DMS153 treated with DMSO at 0.1 percent for 48 hours (cell line): ENCODE measurements around the gene ADGRB3.
"Not testable (repeated sequence)": the region's sequence is repeated elsewhere in the genome, so short reads cannot be mapped to it uniquely, and the experiment has no call there.

ENCODE experiments used
- DNase-seq: peaks from one replicate; lab custom pipeline; 2025; ENCODE audit not compliant: unreplicated experiment; lab: John Stamatoyannopoulos, UW

The ADGRB3 gene

GRCh38 chr6:68912805-68913204 is 277.7 kb downstream of the ADGRB3 start:
- not testable (repeated sequence) for DNase-seq

GRCh38 chr6:68915586-68915985 is 280.5 kb downstream of the ADGRB3 start:
- no peak for DNase-seq

GRCh38 chr6:68919537-68919936 is 284.5 kb downstream of the ADGRB3 start:
- no peak for DNase-seq

- no peak for DNase-seq
These were observed 306.3 kb downstream of the ADGRB3 start for GRCh38 chr6:68941345-68941744.

- no peak for DNase-seq
These were observed 312.6 kb downstream of the ADGRB3 start for GRCh38 chr6:68947721-68948120.

GRCh38 chr6:68951270-68951669 is 316.2 kb downstream of the ADGRB3 start:
- DNase-seq, result no peak

- peak; percentile 10 for DNase-seq
These were observed 323.2 kb downstream of the ADGRB3 start for GRCh38 chr6:68958327-68958726.

GRCh38 chr6:68967549-68968300 is 332.6 kb downstream of the ADGRB3 start:
- peak; percentile 46 for DNase-seq

- DNase-seq, result no peak
These were observed 333.2 kb downstream of the ADGRB3 start for GRCh38 chr6:68968301-68968649.

- no peak for DNase-seq
These were observed 338.0 kb downstream of the ADGRB3 start for GRCh38 chr6:68973066-68973465.

- DNase-seq, result peak; percentile 38
These were observed 340.0 kb downstream of the ADGRB3 start for GRCh38 chr6:68975064-68975463.

- DNase-seq, result no peak
These were observed 340.7 kb downstream of the ADGRB3 start for GRCh38 chr6:68975816-68976215.

- DNase-seq, result no peak
These were observed 341.2 kb downstream of the ADGRB3 start for GRCh38 chr6:68976260-68976659.

GRCh38 chr6:68978411-68978810 is 343.3 kb downstream of the ADGRB3 start:
- DNase-seq, result no peak

- DNase-seq, result not testable (repeated sequence)
These were observed 346.6 kb downstream of the ADGRB3 start for GRCh38 chr6:68981668-68982067.

- DNase-seq, result no peak
These were observed 353.6 kb downstream of the ADGRB3 start for GRCh38 chr6:68988698-68989097.

GRCh38 chr6:68990317-68990716 is 355.2 kb downstream of the ADGRB3 start:
- DNase-seq, result no peak

GRCh38 chr6:68993911-68994310 is 358.8 kb downstream of the ADGRB3 start:
- no peak for DNase-seq

GRCh38 chr6:68994521-68994920 is 359.4 kb downstream of the ADGRB3 start:
- DNase-seq, result no peak

- no peak for DNase-seq
These were observed 370.1 kb downstream of the ADGRB3 start for GRCh38 chr6:69005199-69005598.

GRCh38 chr6:69007781-69008180 is 372.7 kb downstream of the ADGRB3 start:
- DNase-seq, result no peak

GRCh38 chr6:69012211-69012610 is 377.1 kb downstream of the ADGRB3 start:
- no peak for DNase-seq

- DNase-seq, result no peak
These were observed 377.8 kb downstream of the ADGRB3 start for GRCh38 chr6:69012876-69013275.
